A549 (cell line): Measurements from ENCODE around the gene ASB11. TPM values are rescaled to one million over a fixed set of nuclear protein-coding genes. Genes with fewer than 3 reads are reported as not detected.

Source experiments
- ATAC-seq, 2 experiments: fragments of 200-7000 bp in 1 of 2; fragments of >200 bp in 1 of 2; cut with Nextera tagmentation in 1 of 2; cut with Tn5 transposase in 1 of 2; 3 replicates each; pipeline versions ENCODE4 v1.8.0 to v1.9.1; 2018 to 2020; ENCODE audit warnings: mild to moderate bottlenecking in 1 of 2, moderate library complexity in 1 of 2
- CTCF ChIA-PET: fragments of 300-600 bp; sonication (Branson Sonifier 250); formaldehyde crosslinking; extraction: SDS; loops from one replicate; lab custom pipeline; 2021; ENCODE audit warnings: antibody characterized with exemption, inconsistent platforms; lab: Yijun Ruan, JAX
- POLR2A ChIA-PET: fragments of 350-600 bp; formaldehyde crosslinking; extraction: SDS; loops from one replicate; lab custom pipeline; 2021; ENCODE audit warnings: antibody characterized with exemption, inconsistent platforms; lab: Yijun Ruan, JAX
- DNase-seq, 2 experiments: peaks; one replicate each; pipeline versions ENCODE4 v3.0.0 to v3.0.0-alpha.2; 2011 to 2016; ENCODE audit warnings: low read depth in 1 of 2, low spot score in 1 of 2
- FAIRE-seq: peaks from 2 replicates; lab custom pipeline; 2011; peaks lifted over from hg19 to GRCh38; lab: Jason Lieb, UNC
- H3K27ac ChIP-seq, 2 experiments: fragments of >200 bp; sonication (Bioruptor Twin); formaldehyde crosslinking; 3 replicates each; pipeline ENCODE4 v1.5.1; 2016 to 2017
- H3K4me1 ChIP-seq: fragments of >200 bp; sonication (Bioruptor Twin); formaldehyde crosslinking; 3 replicates; pipeline ENCODE4 v1.6.1; 2016
- H3K4me2 ChIP-seq: fragments of >200 bp; sonication (Bioruptor Twin); formaldehyde crosslinking; 3 replicates; pipeline ENCODE4 v1.6.1; 2016
- H3K4me3 ChIP-seq: fragments of >200 bp; sonication (Bioruptor Twin); formaldehyde crosslinking; 3 replicates; pipeline ENCODE4 v1.5.1; 2016
- H3K9me3 ChIP-seq: fragments of >200 bp; sonication (Bioruptor Twin); formaldehyde crosslinking; 3 replicates; pipeline ENCODE4 v1.6.1; 2016
- CEBPB ChIP-seq, 2 experiments: fragments of >200 bp in 1 of 2; sonication (Bioruptor Twin) in 1 of 2; formaldehyde crosslinking in 1 of 2; IDR thresholded peaks; 2 replicates each; pipeline ENCODE4 v1.6.1; 2012 to 2016
- CHD2 ChIP-seq: fragments of 150-350 bp; IDR thresholded peaks from 2 replicates; pipeline ENCODE4 v1.6.1; 2014; ENCODE audit warnings: low read length; ENCODE audit not compliant: partially characterized antibody
- CTCF ChIP-seq: fragments of >200 bp; sonication (Bioruptor Twin); formaldehyde crosslinking; IDR thresholded peaks from 3 replicates; pipeline ENCODE4 v1.5.1; 2016
- FOXS1 ChIP-seq: fragments of 250-450 bp; sonication (Bioruptor Pico); IDR thresholded peaks from 2 replicates; pipeline ENCODE4 v1.5.0; 2020; ENCODE audit warnings: mild to moderate bottlenecking, moderate library complexity
- HEYL ChIP-seq: fragments of 250-450 bp; sonication (Bioruptor Pico); IDR thresholded peaks from 2 replicates; pipeline ENCODE4 v1.8.0; 2021; ENCODE audit warnings: mild to moderate bottlenecking, moderate library complexity
- JUNB ChIP-seq: fragments of >200 bp; sonication (Bioruptor Twin); formaldehyde crosslinking; IDR thresholded peaks from 2 replicates; pipeline ENCODE4 v1.6.1; 2016
- KDM1A ChIP-seq: fragments of 200-600 bp; sonication (generic); IDR thresholded peaks from 2 replicates; pipeline ENCODE4 v1.6.1; 2016; ENCODE audit warnings: low read depth, mild to moderate bottlenecking
- KDM5A ChIP-seq: fragments of 200-600 bp; sonication (generic); IDR thresholded peaks from 2 replicates; pipeline ENCODE4 v1.6.1; 2016; ENCODE audit warnings: antibody characterized with exemption, mild to moderate bottlenecking
- MYC ChIP-seq: IDR thresholded peaks from 2 replicates; pipeline ENCODE4 v1.6.1; 2012; ENCODE audit warnings: mild to moderate bottlenecking, inconsistent platforms, low read length, improper control_type of control experiment, borderline replicate concordance
- NR3C1 ChIP-seq: fragments of >200 bp; sonication (Bioruptor Twin); formaldehyde crosslinking; IDR thresholded peaks from 3 replicates; pipeline ENCODE4 v1.6.1; 2017
- RAD21 ChIP-seq, 2 experiments: fragments of >200 bp in 1 of 2; sonication (Bioruptor Twin) in 1 of 2; formaldehyde crosslinking in 1 of 2; IDR thresholded peaks in 1 of 2; conservative IDR thresholded peaks in 1 of 2; 2 replicates in 1 of 2; 3 replicates in 1 of 2; pipeline ENCODE4 v1.6.1; 2012 to 2018; ENCODE audit warnings: inconsistent platforms in 1 of 2
- RARB ChIP-seq: fragments of 250-450 bp; sonication (Bioruptor Pico); IDR thresholded peaks from 2 replicates; pipeline ENCODE4 v1.8.0; 2021; ENCODE audit warnings: mild to moderate bottlenecking, moderate library complexity
- SMC3 ChIP-seq: fragments of >200 bp; sonication (Bioruptor Twin); formaldehyde crosslinking; IDR thresholded peaks from 3 replicates; pipeline ENCODE4 v1.6.1; 2018; ENCODE audit warnings: inconsistent platforms
- SREBF2 ChIP-seq: fragments of 450-650 bp; IDR thresholded peaks from 2 replicates; pipeline ENCODE4 v1.6.1; 2014; ENCODE audit warnings: mild to moderate bottlenecking, moderate library complexity
- ZNF302 ChIP-seq: fragments of 250-450 bp; sonication (Bioruptor Pico); IDR thresholded peaks from 2 replicates; pipeline ENCODE4 v1.9.0; 2021; ENCODE audit warnings: inconsistent platforms, mild to moderate bottlenecking, moderate library complexity
- ZSCAN20 ChIP-seq: fragments of 250-450 bp; sonication (Bioruptor Pico); IDR thresholded peaks from 2 replicates; pipeline ENCODE4 v1.8.0; 2022; ENCODE audit warnings: mild to moderate bottlenecking, moderate library complexity
- WGBS: methylation state at CpG from one replicate; pipeline ENCODE4 v1.1.6; 2017; ENCODE audit errors: missing lambda C conversion rate; 5-methylcytosine and 5-hydroxymethylcytosine counted together
- polyA plus RNA-seq, 4 experiments: library from polyadenylated mRNA; depleted of rRNA in 3 of 4; stranded (reverse); fragments of >200 nt; fragmentation: RNase III in 1 of 4; extraction: RNeasy Plus Mini Kit Qiagen cat#74134 plus additional on column Dnase treatment in 1 of 4; gene quantifications; 2 replicates in 3 of 4; 3 replicates in 1 of 4; pipeline ENCODE4 v1.2.3, GENCODE V29; 2011 to 2017
- TF ChIP-seq, protein P1 (sequence below): IDR thresholded peaks from 2 replicates; pipeline ENCODE4 v1.6.1; 2012
- TF ChIP-seq, protein P2 (sequence below): fragments of >200 bp; sonication (Bioruptor Twin); formaldehyde crosslinking; IDR thresholded peaks from 3 replicates; pipeline ENCODE4 v1.6.1; 2016
- TF ChIP-seq, protein P3 (sequence below): fragments of >200 bp; sonication (Bioruptor Twin); formaldehyde crosslinking; IDR thresholded peaks from 2 replicates; pipeline ENCODE4 v1.6.1; 2016

ASB11 gene
- polyA plus RNA-seq, 2 of the 4 experiments (the other 2 are of a cell fraction): not detected

DNA sequence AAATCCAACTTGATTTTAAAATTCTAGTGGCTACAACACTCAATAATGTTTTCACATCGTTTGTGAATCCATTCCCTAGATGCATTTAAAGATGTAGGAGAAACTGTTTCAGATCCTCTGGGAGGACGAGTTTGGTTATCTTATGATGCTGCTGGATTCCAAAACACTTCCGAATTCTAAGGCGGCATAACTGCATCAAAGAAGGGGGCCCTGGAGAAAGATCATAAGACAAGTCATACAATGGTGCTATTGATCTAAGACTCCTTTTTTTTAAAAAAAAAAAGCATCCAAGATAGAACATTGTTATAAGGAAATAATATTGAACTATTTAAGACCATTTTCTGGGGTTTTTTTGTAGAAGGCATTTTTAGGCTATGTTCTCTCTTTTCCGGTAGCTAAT is 71.0 kb downstream of the ASB11 start:
- H3K27ac ChIP-seq: no peak overlapping the region
- no peak for FAIRE-seq
- CTCF ChIA-PET: interaction anchor here (0.9 to 1.4 kb wide), 2 partner anchors 14 to 1203 kb away, joined by 3 read pairs; no protein-coding TSS in a partner anchor
- TF ChIP-seq SREBF2 (no peak), HEYL (CRISPR knock-in tag) (no peak), FOXS1 (CRISPR knock-in tag) (no peak), MYC (no peak)
- TF ChIP-seq, protein P1, sequence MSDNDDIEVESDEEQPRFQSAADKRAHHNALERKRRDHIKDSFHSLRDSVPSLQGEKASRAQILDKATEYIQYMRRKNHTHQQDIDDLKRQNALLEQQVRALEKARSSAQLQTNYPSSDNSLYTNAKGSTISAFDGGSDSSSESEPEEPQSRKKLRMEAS: no peak
- peaks cover 6% of the 10 kb centered on the region; the same call in 1 of the 3 replicates for H3K4me1 ChIP-seq
- WGBS: 78% methylated on average over 5 of the region's 5 CpGs
- H3K4me2 ChIP-seq: no peak overlapping the region
- POLR2A ChIA-PET: no interaction called here
- H3K9me3 ChIP-seq: no peaks in the 10 kb centered on the region
- ATAC-seq: no peak
- H3K4me3 ChIP-seq: no peak overlapping the region
- no peak for DNase-seq

DNA sequence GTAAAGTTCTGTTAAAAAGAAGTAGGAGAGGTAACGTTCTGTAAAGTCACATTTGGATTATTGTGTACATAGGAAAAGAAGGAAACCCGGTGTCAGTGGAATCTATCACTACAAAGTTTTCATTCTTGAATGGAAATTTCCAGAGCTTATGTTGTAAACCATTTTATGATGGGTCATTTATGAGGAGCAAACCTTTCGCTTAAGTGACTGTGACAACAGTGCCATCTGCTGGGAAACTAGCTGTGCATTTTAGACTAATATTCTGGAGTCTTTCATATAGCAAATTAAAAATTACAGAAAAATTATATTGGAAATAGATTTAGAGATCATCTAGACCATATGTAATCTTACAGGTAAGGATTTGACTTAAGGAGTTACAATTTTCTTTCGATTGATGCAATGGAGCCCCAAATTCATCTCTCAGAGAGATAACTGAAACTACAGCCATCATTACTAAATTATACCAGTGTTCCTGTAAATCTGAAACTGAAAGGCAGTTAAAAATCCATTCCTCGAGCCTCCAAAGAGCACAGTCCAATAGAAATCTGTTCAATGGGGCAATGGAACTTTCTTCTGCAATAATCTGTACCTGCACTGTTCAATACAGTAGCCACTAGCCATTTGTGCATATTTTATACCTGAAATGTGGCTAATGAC is 72.4 kb downstream of the ASB11 start:
- CTCF ChIA-PET: interaction anchor here (0.5 to 1.9 kb wide), 17 partner anchors 9 to 1452 kb away, joined by 3 to 9 read pairs (median 3); partner anchors contain the start of gene GLRA2
- peak; percentile 98 for FAIRE-seq
- POLR2A ChIA-PET: no interaction called here
- Histone ChIP-seq H3K4me3 (no peak overlapping the region), H3K4me2 (no peak overlapping the region), H3K4me1 (peaks cover 6% of the 10 kb centered on the region; the same call in 1 of the 3 replicates), H3K27ac (no peak overlapping the region), H3K9me3 (no peaks in the 10 kb centered on the region)
- ATAC-seq: peak; percentile 62 to 64; a peak in 3 of 6 replicates
- WGBS: 8% methylated on average over 5 of the region's 5 CpGs
- peak; percentile 46 to 69 for DNase-seq
- TF ChIP-seq CEBPB (IDR thresholded peaks at IDR 0.05) (no peak), ZSCAN20 (CRISPR knock-in tag) (no peak), KDM1A (no peak), HEYL (CRISPR knock-in tag) (no peak), SMC3 (peak; percentile 68), RAD21 (conservative IDR thresholded peaks at IDR 0.05 in 1 of 2, IDR thresholded peaks at IDR 0.05 in 1 of 2) (peak; percentile 65 to 69), CTCF (peak; percentile 70), ZNF302 (CRISPR knock-in tag) (no peak)
- TF ChIP-seq, all 56 proteins: peak for 3

DNA sequence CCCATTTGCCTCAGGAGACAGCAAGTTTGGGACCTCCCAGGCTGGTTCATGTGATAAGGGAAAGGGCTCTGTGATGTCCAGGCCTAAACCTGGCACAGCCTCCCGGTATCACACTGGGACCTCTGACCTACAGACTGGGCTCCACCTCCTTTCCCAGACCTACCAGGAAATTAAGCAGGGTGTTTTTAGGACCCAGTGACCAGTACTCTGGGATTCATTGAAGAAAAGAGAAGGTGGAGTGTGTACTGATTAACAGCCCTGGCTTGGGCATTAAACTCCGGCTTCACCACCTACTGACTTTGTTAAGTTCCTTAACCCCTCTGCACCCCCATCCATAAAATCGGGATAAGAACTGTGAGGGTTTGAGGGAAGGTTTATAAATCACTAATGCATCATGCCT is 74.1 kb downstream of the ASB11 start:
- CTCF ChIA-PET: interaction anchor here (1.1 to 1.9 kb wide), 3 partner anchors 97 to 1202 kb away, joined by 3 to 5 read pairs (median 4); no protein-coding TSS in a partner anchor
- ATAC-seq: no peak

DNA sequence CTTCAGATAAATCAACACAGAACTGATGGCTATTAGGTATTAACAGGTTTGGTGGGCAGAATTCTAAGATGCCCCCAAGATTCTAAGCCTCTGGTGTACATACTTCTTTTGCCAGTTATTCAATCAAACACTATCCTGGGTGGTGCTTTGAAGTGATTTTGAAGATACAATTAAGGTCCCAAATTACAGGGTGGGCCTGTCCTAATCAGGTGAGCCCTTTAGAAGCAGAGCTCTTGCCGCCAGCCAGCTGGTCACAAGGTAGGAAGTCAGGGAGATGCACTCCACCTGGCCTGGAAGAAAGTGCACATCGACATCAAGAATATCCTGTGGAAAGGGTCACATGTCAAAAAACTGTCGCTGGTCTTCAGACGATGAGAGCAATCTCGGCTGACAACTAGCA is 75.0 kb downstream of the ASB11 start:
- peak; percentile 13 for FAIRE-seq
- TF ChIP-seq CEBPB (IDR thresholded peaks at IDR 0.05): no peak
- TF ChIP-seq NR3C1: no peak
- no peak for TF ChIP-seq RARB
- TF ChIP-seq CHD2: no peak
- TF ChIP-seq, protein P2, sequence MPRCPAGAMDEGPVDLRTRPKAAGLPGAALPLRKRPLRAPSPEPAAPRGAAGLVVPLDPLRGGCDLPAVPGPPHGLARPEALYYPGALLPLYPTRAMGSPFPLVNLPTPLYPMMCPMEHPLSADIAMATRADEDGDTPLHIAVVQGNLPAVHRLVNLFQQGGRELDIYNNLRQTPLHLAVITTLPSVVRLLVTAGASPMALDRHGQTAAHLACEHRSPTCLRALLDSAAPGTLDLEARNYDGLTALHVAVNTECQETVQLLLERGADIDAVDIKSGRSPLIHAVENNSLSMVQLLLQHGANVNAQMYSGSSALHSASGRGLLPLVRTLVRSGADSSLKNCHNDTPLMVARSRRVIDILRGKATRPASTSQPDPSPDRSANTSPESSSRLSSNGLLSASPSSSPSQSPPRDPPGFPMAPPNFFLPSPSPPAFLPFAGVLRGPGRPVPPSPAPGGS: no peak

More for the DNA sequence above, 74.1 kb downstream of the ASB11 start:
- TF ChIP-seq, protein P3, sequence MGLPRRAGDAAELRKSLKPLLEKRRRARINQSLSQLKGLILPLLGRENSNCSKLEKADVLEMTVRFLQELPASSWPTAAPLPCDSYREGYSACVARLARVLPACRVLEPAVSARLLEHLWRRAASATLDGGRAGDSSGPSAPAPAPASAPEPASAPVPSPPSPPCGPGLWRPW: no peak
- no peak for TF ChIP-seq KDM5A
- no peak for TF ChIP-seq JUNB
- TF ChIP-seq, all 56 proteins: peak for 0
- Histone ChIP-seq H3K4me3 (no peak overlapping the region), H3K4me1 (peaks cover 6% of the 10 kb centered on the region; the same call in 1 of the 3 replicates), H3K4me2 (no peak overlapping the region), H3K9me3 (no peaks in the 10 kb centered on the region), H3K27ac (no peak overlapping the region)
- WGBS: 60% methylated on average over 3 of the region's 3 CpGs
- DNase-seq (no peak), FAIRE-seq (no peak)
- POLR2A ChIA-PET: no interaction called here

More for the DNA sequence above, 75.0 kb downstream of the ASB11 start:
- Histone ChIP-seq H3K4me3 (no peak overlapping the region), H3K4me2 (no peak overlapping the region), H3K27ac (no peak overlapping the region), H3K9me3 (no peaks in the 10 kb centered on the region), H3K4me1 (peaks cover 6% of the 10 kb centered on the region; the same call in 1 of the 3 replicates)
- ChIA-PET CTCF (interaction anchor here (1.1 to 1.2 kb wide), 2 partner anchors 96 to 1201 kb away, joined by 3 to 5 read pairs; no protein-coding TSS in a partner anchor), POLR2A (no interaction called here)
- DNase-seq (no peak), ATAC-seq (no peak)
- WGBS: 90% methylated on average over 4 of the region's 5 CpGs
